CD4-positive, alpha-beta T cell treated with Interleukin-6 at 100 ng/mL for 8 hours (primary cell): ENCODE results near the gene MBD4.

Source experiments
- DNase-seq: peaks from one replicate; pipeline ENCODE4 v3.0.0-alpha.2; 2020; ENCODE audit warnings: mixed read lengths, low spot score

Gene MBD4

GRCh38 chr3:129382366-129382765, 57.4 kb downstream of the MBD4 start:
- DNase-seq, result no peak
